ENCODE measurements around the gene GPT2. TPM values are rescaled to one million over a fixed set of nuclear protein-coding genes. Genes with fewer than 3 reads are reported as not detected.

The GPT2 gene
- total and polyA plus RNA-seq, 2 donors (not counting 3 experiments of a cell fraction or from before 2014, with no cell fraction given) = 10.8 to 17.9 TPM

- dilution Hi-C loops (cut with MboI; ENCODE audit: extremely low pct_ligation_motif_present, low sequenced_read_pairs) = no loop called here
- Histone ChIP-seq H4K20me1 (replicated peaks; ENCODE audit: control insufficient read depth, extremely low read depth, insufficient read depth, low read length) (no peaks in the 10 kb centered on the region), H3K9me1 (replicated peaks; ENCODE audit: control insufficient read depth, extremely low read depth, insufficient read depth, low read length) (no peaks in the 10 kb centered on the region), H3K36me3 (ENCODE audit: control insufficient read depth in 2 of 2, extremely low read depth in 1 of 2, insufficient read depth in 2 of 2, low read length in 2 of 2) (no peaks in the 10 kb centered on the region), H3K4me1 (ENCODE audit: control insufficient read depth, extremely low read depth, insufficient read depth, low read length) (peaks cover 4% of the 10 kb centered on the region), H3K4me2 (ENCODE audit: insufficient read depth, low read length) (no peak overlapping the region), H3K9me3 (replicated peaks; ENCODE audit: control insufficient read depth, insufficient read depth, low read length) (no peaks in the 10 kb centered on the region), H3K27ac (ENCODE audit: insufficient read depth, low read depth, low read length) (no peak overlapping the region), H3K4me3 (replicated peaks in 1 of 3; ENCODE audit: insufficient read depth in 1 of 3, low read depth in 1 of 3, low read length in 3 of 3) (no peak overlapping the region), H3K9ac (replicated peaks; ENCODE audit: extremely low read depth, insufficient read depth, low read length) (no peak overlapping the region), H3K79me2 (ENCODE audit: control insufficient read depth, insufficient read depth, low read length) (no peaks in the 10 kb centered on the region), H2AFZ (ENCODE audit: low read depth, low read length) (no peak overlapping the region), H3K27me3 (ENCODE audit: control insufficient read depth in 2 of 2, insufficient read depth in 2 of 2, low read length in 2 of 2) (no peaks in the 10 kb centered on the region)
- DNase-seq (ENCODE audit: low read depth, low spot score) (peak; percentile 39), FAIRE-seq (no peak)
- TF ChIP-seq CTCF (IDR thresholded peaks at IDR 0.05; ENCODE audit: extremely low read depth in 1 of 2, insufficient read depth in 1 of 2, low read depth in 1 of 2, low read length in 2 of 2) (peak; percentile 21 to 27), JUN (IDR thresholded peaks at IDR 0.05; ENCODE audit: borderline replicate concordance, insufficient read depth, insufficient read length, low read depth) (no peak)
- intact Hi-C loops (cut with micrococcal nuclease) = loop anchor here (2.0 kb wide), 1 partner anchor 1307 kb away; no protein-coding TSS in a partner anchor
- CTCF ChIA-PET = interaction anchor here (0.6 to 4.2 kb wide), 19 partner anchors 8 to 1309 kb away, joined by 3 to 67 read pairs (median 4); partner anchors contain the start of gene GPT2
- BruUV-seq (replicated peaks) = no TSS peak
- POLR2A ChIA-PET = no interaction called here
Measured at GRCh38 chr16:46857368-46857945, 26.7 kb upstream of the GPT2 start.

- Histone ChIP-seq H3K27ac (ENCODE audit: insufficient read depth, low read depth, low read length) (no peak overlapping the region), H3K4me1 (ENCODE audit: control insufficient read depth, extremely low read depth, insufficient read depth, low read length) (peaks cover 4% of the 10 kb centered on the region), H3K27me3 (ENCODE audit: control insufficient read depth in 2 of 2, insufficient read depth in 2 of 2, low read length in 2 of 2) (no peaks in the 10 kb centered on the region), H2AFZ (ENCODE audit: low read depth, low read length) (no peak overlapping the region), H3K4me2 (ENCODE audit: insufficient read depth, low read length) (no peak overlapping the region), H3K79me2 (ENCODE audit: control insufficient read depth, insufficient read depth, low read length) (no peaks in the 10 kb centered on the region), H3K9me3 (replicated peaks; ENCODE audit: control insufficient read depth, insufficient read depth, low read length) (no peaks in the 10 kb centered on the region), H4K20me1 (replicated peaks; ENCODE audit: control insufficient read depth, extremely low read depth, insufficient read depth, low read length) (no peaks in the 10 kb centered on the region), H3K4me3 (replicated peaks in 1 of 3; ENCODE audit: insufficient read depth in 1 of 3, low read depth in 1 of 3, low read length in 3 of 3) (no peak overlapping the region), H3K36me3 (ENCODE audit: control insufficient read depth in 2 of 2, extremely low read depth in 1 of 2, insufficient read depth in 2 of 2, low read length in 2 of 2) (no peaks in the 10 kb centered on the region), H3K9me1 (replicated peaks; ENCODE audit: control insufficient read depth, extremely low read depth, insufficient read depth, low read length) (no peaks in the 10 kb centered on the region), H3K9ac (replicated peaks; ENCODE audit: extremely low read depth, insufficient read depth, low read length) (no peak overlapping the region)
- CTCF ChIA-PET = interaction anchor here (0.8 to 4.2 kb wide), 18 partner anchors 9 to 1308 kb away, joined by 3 to 67 read pairs (median 4); partner anchors contain the start of gene GPT2
- no peak for FAIRE-seq
- TF ChIP-seq POLR2AphosphoS5 (IDR thresholded peaks at IDR 0.05; ENCODE audit: insufficient read depth, low read depth, low read length) = no peak
- TF ChIP-seq MYC (IDR thresholded peaks at IDR 0.05; ENCODE audit: low read depth, low read length) = no peak
- TF ChIP-seq CTCF (IDR thresholded peaks at IDR 0.05; ENCODE audit: extremely low read depth in 1 of 2, insufficient read depth in 1 of 2, low read depth in 1 of 2, low read length in 2 of 2) = no peak
- no peak for TF ChIP-seq POLR2A (IDR thresholded peaks at IDR 0.05; ENCODE audit: low read depth, low read length)
- TF ChIP-seq FOS (IDR thresholded peaks at IDR 0.05; ENCODE audit: borderline replicate concordance, insufficient read depth, low read length) = no peak
- TF ChIP-seq MAX (IDR thresholded peaks at IDR 0.05; ENCODE audit: insufficient read depth, insufficient read length) = no peak
- no peak for TF ChIP-seq JUN (IDR thresholded peaks at IDR 0.05; ENCODE audit: borderline replicate concordance, insufficient read depth, insufficient read length, low read depth)
- dilution Hi-C loops (cut with MboI; ENCODE audit: extremely low pct_ligation_motif_present, low sequenced_read_pairs) = no loop called here
- BruUV-seq (replicated peaks) = no TSS peak
- POLR2A ChIA-PET = no interaction called here
- DNase-seq (ENCODE audit: low read depth, low spot score) = no peak
- intact Hi-C loops (cut with micrococcal nuclease) = no loop called here
Measured at GRCh38 chr16:46858151-46858550, 26.0 kb upstream of the GPT2 start.

Data from endothelial cell of umbilical vein (primary cell).